ENCODE measurements around the gene CNN3.

The CNN3 gene

GRCh38 chr1:94926915-94927404 lies at the start of gene CNN3:
CNN3 (minus strand) TSS chr1:94927110; CDS start chr1:94926894, 216 bp downstream.
- H3K79me2 ChIP-seq (ENCODE audit: control insufficient read depth, insufficient read depth, low read length, unreplicated experiment): peaks cover 56% of the 10 kb centered on the region
- peak within 1 kb of the TSS; percentile 34 for H2AFZ ChIP-seq (ENCODE audit: low read length, unreplicated experiment)
- peaks cover 44% of the 10 kb centered on the region for H3K4me1 ChIP-seq (ENCODE audit: control insufficient read depth, insufficient read depth, low read length, unreplicated experiment)
- no peaks in the 10 kb centered on the region for H3K27me3 ChIP-seq (ENCODE audit: insufficient read depth, low read length)
- H3K36me3 ChIP-seq (ENCODE audit: insufficient read depth, low read length): peaks cover 4% of the 10 kb centered on the region
- peak within 1 kb of the TSS; percentile 78 for H3K27ac ChIP-seq (ENCODE audit: low read depth, low read length)
- peak within 1 kb of the TSS; percentile 89 for H3K4me3 ChIP-seq (ENCODE audit: low read depth, low read length)

- no peaks in the 10 kb centered on the region for H3K79me2 ChIP-seq (ENCODE audit: control insufficient read depth, insufficient read depth, low read length, unreplicated experiment)
- no peaks in the 10 kb centered on the region for H3K27me3 ChIP-seq (ENCODE audit: insufficient read depth, low read length)
- H3K4me1 ChIP-seq (ENCODE audit: control insufficient read depth, insufficient read depth, low read length, unreplicated experiment): peaks cover 42% of the 10 kb centered on the region
- no peaks in the 10 kb centered on the region for H3K36me3 ChIP-seq (ENCODE audit: insufficient read depth, low read length)
- peak overlapping the region; percentile 83 for H2AFZ ChIP-seq (ENCODE audit: low read length, unreplicated experiment)
- H3K4me3 ChIP-seq (ENCODE audit: low read depth, low read length): peak overlapping the region; percentile 32; the same call in 1 of the 2 replicates
- peak overlapping the region; percentile 67 for H3K27ac ChIP-seq (ENCODE audit: low read depth, low read length)
These were observed 47.9 kb upstream of the CNN3 start for GRCh38 chr1:94974824-94975223.

- H3K27ac ChIP-seq (ENCODE audit: low read depth, low read length): peak overlapping the region; percentile 67
- H3K27me3 ChIP-seq (ENCODE audit: insufficient read depth, low read length): no peaks in the 10 kb centered on the region
- peaks cover 42% of the 10 kb centered on the region for H3K4me1 ChIP-seq (ENCODE audit: control insufficient read depth, insufficient read depth, low read length, unreplicated experiment)
- peak overlapping the region; percentile 83 for H2AFZ ChIP-seq (ENCODE audit: low read length, unreplicated experiment)
- H3K79me2 ChIP-seq (ENCODE audit: control insufficient read depth, insufficient read depth, low read length, unreplicated experiment): no peaks in the 10 kb centered on the region
- H3K4me3 ChIP-seq (ENCODE audit: low read depth, low read length): peak overlapping the region; percentile 32; the same call in 1 of the 2 replicates
- H3K36me3 ChIP-seq (ENCODE audit: insufficient read depth, low read length): no peaks in the 10 kb centered on the region
These were observed 47.3 kb upstream of the CNN3 start for GRCh38 chr1:94974241-94974640.

DNA sequence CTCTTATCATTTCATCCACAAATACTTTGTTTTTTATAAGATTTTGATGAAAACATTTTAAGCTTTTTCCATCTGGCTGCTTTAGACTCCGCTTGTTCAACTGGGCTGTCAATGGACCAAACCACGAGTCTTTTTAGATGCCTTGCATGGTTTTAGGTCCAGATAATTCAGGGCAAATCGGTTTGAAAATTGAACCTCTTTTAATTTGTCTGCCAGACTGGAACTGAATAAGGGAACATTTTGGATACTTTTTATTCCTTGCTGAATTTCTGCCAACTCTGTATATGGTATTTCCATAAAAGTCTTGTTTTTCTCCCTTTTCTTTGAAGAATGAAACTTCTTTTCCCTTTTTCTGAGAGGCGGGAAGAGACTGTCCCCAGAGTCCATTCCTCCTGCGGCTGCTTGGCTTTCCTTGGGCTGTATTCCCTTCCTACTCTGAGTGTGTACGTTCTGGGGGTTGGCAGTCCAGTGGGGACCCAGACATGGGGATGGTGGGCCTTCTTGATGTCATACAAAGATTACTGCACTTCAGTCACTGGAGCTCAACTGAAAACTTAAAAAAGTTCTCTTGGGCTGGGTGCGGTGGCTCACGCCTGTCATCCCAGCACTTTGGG lies 46.5 kb upstream of the CNN3 start:
- H3K4me3 ChIP-seq (ENCODE audit: low read depth, low read length): no peak overlapping the region
- no peaks in the 10 kb centered on the region for H3K79me2 ChIP-seq (ENCODE audit: control insufficient read depth, insufficient read depth, low read length, unreplicated experiment)
- H2AFZ ChIP-seq (ENCODE audit: low read length, unreplicated experiment): no peak overlapping the region
- peaks cover 42% of the 10 kb centered on the region for H3K4me1 ChIP-seq (ENCODE audit: control insufficient read depth, insufficient read depth, low read length, unreplicated experiment)
- H3K27ac ChIP-seq (ENCODE audit: low read depth, low read length): peak overlapping the region; percentile 13; the same call in 1 of the 2 replicates
- H3K27me3 ChIP-seq (ENCODE audit: insufficient read depth, low read length): no peaks in the 10 kb centered on the region
- no peaks in the 10 kb centered on the region for H3K36me3 ChIP-seq (ENCODE audit: insufficient read depth, low read length)

DNA sequence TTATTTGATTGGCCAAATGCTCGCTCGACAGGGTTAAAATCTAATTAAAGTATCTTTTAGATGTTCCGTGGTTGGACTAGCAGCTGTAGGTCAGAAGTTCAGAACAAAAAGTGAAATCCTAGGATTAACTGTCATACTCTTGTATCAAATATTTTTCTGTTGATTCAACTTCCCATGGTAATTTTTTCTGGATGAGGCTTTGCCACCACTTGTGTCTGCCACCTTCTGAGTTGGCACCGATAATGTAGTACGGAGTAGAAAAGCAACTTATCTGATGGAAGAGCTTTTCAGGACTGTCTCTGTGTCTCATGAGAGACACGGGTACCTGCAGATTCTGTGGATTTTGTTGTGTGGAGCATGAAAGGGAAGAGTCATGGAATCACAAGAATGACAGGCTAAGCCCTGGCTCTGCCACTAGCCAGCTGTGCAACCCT lies 44.6 kb upstream of the CNN3 start:
- Histone ChIP-seq H3K79me2 (ENCODE audit: control insufficient read depth, insufficient read depth, low read length, unreplicated experiment) (no peaks in the 10 kb centered on the region), H2AFZ (ENCODE audit: low read length, unreplicated experiment) (peak overlapping the region; percentile 61), H3K4me3 (ENCODE audit: low read depth, low read length) (peak overlapping the region; percentile 43; the same call in 1 of the 2 replicates), H3K27ac (ENCODE audit: low read depth, low read length) (peak overlapping the region; percentile 92), H3K36me3 (ENCODE audit: insufficient read depth, low read length) (no peaks in the 10 kb centered on the region), H3K4me1 (ENCODE audit: control insufficient read depth, insufficient read depth, low read length, unreplicated experiment) (peaks cover 42% of the 10 kb centered on the region), H3K27me3 (ENCODE audit: insufficient read depth, low read length) (no peaks in the 10 kb centered on the region)

- Histone ChIP-seq H3K4me3 (ENCODE audit: low read depth, low read length) (peak overlapping the region; percentile 43; the same call in 1 of the 2 replicates), H2AFZ (ENCODE audit: low read length, unreplicated experiment) (peak overlapping the region; percentile 10), H3K4me1 (ENCODE audit: control insufficient read depth, insufficient read depth, low read length, unreplicated experiment) (peaks cover 42% of the 10 kb centered on the region), H3K27me3 (ENCODE audit: insufficient read depth, low read length) (no peaks in the 10 kb centered on the region), H3K27ac (ENCODE audit: low read depth, low read length) (peak overlapping the region; percentile 92), H3K79me2 (ENCODE audit: control insufficient read depth, insufficient read depth, low read length, unreplicated experiment) (no peaks in the 10 kb centered on the region), H3K36me3 (ENCODE audit: insufficient read depth, low read length) (no peaks in the 10 kb centered on the region)
These were observed 43.9 kb upstream of the CNN3 start for GRCh38 chr1:94970783-94971182.

- no peak overlapping the region for H2AFZ ChIP-seq (ENCODE audit: low read length, unreplicated experiment)
- H3K79me2 ChIP-seq (ENCODE audit: control insufficient read depth, insufficient read depth, low read length, unreplicated experiment): no peaks in the 10 kb centered on the region
- no peaks in the 10 kb centered on the region for H3K27me3 ChIP-seq (ENCODE audit: insufficient read depth, low read length)
- no peaks in the 10 kb centered on the region for H3K36me3 ChIP-seq (ENCODE audit: insufficient read depth, low read length)
- H3K27ac ChIP-seq (ENCODE audit: low read depth, low read length): no peak overlapping the region
- H3K4me1 ChIP-seq (ENCODE audit: control insufficient read depth, insufficient read depth, low read length, unreplicated experiment): peaks cover 30% of the 10 kb centered on the region
- H3K4me3 ChIP-seq (ENCODE audit: low read depth, low read length): no peak overlapping the region
These were observed 42.2 kb upstream of the CNN3 start for GRCh38 chr1:94969137-94969536.

DNA sequence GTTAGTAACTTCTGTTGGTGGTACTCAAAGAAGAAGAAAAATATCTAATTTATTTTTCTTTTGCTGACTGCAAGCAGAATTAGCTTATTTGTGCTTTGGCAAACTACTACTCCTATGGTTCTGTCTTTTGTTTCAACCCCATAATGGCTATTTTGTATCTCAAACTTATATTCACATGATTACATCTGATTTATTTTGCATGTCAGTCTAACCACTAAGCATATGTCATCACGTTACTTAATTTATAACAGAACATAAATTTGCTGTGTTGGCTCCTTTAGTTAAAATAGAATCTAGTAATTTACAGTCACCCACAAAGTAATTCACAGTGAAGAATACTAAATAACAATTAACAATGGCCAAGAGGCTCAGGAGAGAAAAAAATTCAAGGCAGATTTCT lies 39.1 kb upstream of the CNN3 start:
- Histone ChIP-seq H3K27ac (ENCODE audit: low read depth, low read length) (no peak overlapping the region), H3K27me3 (ENCODE audit: insufficient read depth, low read length) (no peaks in the 10 kb centered on the region), H3K79me2 (ENCODE audit: control insufficient read depth, insufficient read depth, low read length, unreplicated experiment) (no peaks in the 10 kb centered on the region), H3K36me3 (ENCODE audit: insufficient read depth, low read length) (no peaks in the 10 kb centered on the region), H3K4me1 (ENCODE audit: control insufficient read depth, insufficient read depth, low read length, unreplicated experiment) (peaks cover 10% of the 10 kb centered on the region), H3K4me3 (ENCODE audit: low read depth, low read length) (no peak overlapping the region), H2AFZ (ENCODE audit: low read length, unreplicated experiment) (no peak overlapping the region)

DNA sequence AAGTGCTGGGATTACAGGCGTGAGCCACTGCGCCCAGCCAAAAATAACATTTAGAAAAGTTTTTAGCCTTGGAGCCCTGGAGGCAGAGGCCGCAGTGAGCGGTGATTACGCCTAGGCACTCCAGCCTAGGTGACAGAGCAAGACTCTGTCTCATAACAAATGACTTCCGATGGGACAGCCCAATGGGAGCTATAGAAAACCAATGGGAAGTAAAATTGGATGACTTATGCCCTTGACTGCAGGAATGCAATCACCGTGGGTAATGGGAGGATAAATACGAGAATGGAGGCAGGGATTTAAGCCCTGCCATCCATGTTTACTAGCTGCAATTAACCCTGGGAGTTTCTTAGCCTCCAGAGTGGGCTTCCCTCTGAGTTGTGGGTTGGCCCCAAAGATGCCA lies 37.0 kb upstream of the CNN3 start:
- Histone ChIP-seq H3K4me1 (ENCODE audit: control insufficient read depth, insufficient read depth, low read length, unreplicated experiment) (peaks cover 3% of the 10 kb centered on the region), H3K79me2 (ENCODE audit: control insufficient read depth, insufficient read depth, low read length, unreplicated experiment) (no peaks in the 10 kb centered on the region), H3K36me3 (ENCODE audit: insufficient read depth, low read length) (no peaks in the 10 kb centered on the region), H3K4me3 (ENCODE audit: low read depth, low read length) (no peak overlapping the region), H3K27ac (ENCODE audit: low read depth, low read length) (no peak overlapping the region), H3K27me3 (ENCODE audit: insufficient read depth, low read length) (no peaks in the 10 kb centered on the region), H2AFZ (ENCODE audit: low read length, unreplicated experiment) (no peak overlapping the region)

DNA sequence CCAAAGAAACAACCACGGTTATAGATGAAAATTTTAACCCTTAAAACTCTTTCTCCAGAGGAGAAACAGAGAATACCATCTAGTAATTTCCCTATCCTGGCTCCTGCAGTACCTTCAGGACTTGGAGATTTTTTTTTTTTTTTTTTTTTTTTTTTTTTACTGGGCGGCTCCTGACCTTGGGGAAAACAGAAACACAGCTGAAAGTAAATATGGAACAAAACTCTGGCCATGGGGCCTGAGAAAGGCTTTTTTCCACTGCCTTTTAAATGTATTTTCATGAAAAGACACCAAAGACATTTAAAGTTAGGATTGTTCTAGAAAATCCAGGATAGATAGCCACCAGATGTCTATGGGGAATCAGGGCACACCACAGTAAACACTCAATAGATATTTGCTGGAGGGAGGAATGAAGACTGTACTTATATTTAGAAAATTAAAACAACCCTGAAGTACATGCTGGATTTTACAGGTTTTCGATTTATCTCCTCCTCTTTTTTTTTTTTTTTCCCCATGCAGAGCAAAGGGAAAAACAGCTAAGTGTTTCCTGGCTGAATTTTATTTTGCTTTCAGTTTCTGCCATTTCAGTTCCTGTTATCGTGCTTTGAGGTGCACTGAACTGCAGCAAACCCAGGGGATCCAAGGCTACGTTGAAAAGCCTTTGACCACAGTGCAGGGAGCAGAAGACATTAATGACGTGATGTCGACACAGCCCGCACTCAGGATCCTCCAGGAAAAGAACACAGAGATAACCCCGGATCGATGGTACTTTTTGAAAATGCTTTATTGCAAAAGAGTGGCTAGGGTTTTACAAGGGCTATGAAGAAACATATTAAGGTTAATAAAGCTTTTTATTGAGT lies 35.7 kb upstream of the CNN3 start:
- no peaks in the 10 kb centered on the region for H3K79me2 ChIP-seq (ENCODE audit: control insufficient read depth, insufficient read depth, low read length, unreplicated experiment)
- H3K4me3 ChIP-seq (ENCODE audit: low read depth, low read length): peak overlapping the region; percentile 67
- H3K27ac ChIP-seq (ENCODE audit: low read depth, low read length): peak overlapping the region; percentile 73
- H2AFZ ChIP-seq (ENCODE audit: low read length, unreplicated experiment): peak overlapping the region; percentile 85
- H3K27me3 ChIP-seq (ENCODE audit: insufficient read depth, low read length): no peaks in the 10 kb centered on the region
- H3K4me1 ChIP-seq (ENCODE audit: control insufficient read depth, insufficient read depth, low read length, unreplicated experiment): peaks cover 3% of the 10 kb centered on the region
- no peaks in the 10 kb centered on the region for H3K36me3 ChIP-seq (ENCODE audit: insufficient read depth, low read length)
